HG02763 (cell line): ENCODE measurements around the gene CD3D.

Source experiments
- ATAC-seq: cut with Tn5 transposase; IDR thresholded peaks from one replicate; pipeline ENCODE4 v1.9.1; 2021; ENCODE audit warnings: mild to moderate bottlenecking, moderate library complexity; ENCODE audit not compliant: unreplicated experiment

The CD3D gene

GRCh38 chr11:118304227-118304567, 38.3 kb downstream of the CD3D start:
- no peak for ATAC-seq

GRCh38 chr11:118301600-118302195, 40.8 kb downstream of the CD3D start:
- ATAC-seq, result no peak

GRCh38 chr11:118295815-118296454, 46.6 kb downstream of the CD3D start:
- ATAC-seq, result no peak

GRCh38 chr11:118295199-118295598, 47.3 kb downstream of the CD3D start:
- no peak for ATAC-seq

- no peak for ATAC-seq
Observed at GRCh38 chr11:118294053-118294452, 48.5 kb downstream of the CD3D start.

GRCh38 chr11:118291477-118292135, 50.9 kb downstream of the CD3D start:
- no peak for ATAC-seq

- no peak for ATAC-seq
Observed at GRCh38 chr11:118290923-118291322, 51.6 kb downstream of the CD3D start.

- ATAC-seq, result no peak
Observed at GRCh38 chr11:118289401-118289800, 53.1 kb downstream of the CD3D start.
